GM19395 (cell line): ENCODE data around the gene GMPR.

Source experiments
- ATAC-seq: cut with Tn5 transposase; IDR thresholded peaks from one replicate; pipeline ENCODE4 v1.9.1; 2021; ENCODE audit warnings: mild to moderate bottlenecking, moderate library complexity; ENCODE audit not compliant: unreplicated experiment

GMPR gene

GRCh38 chr6:16238057-16238962, at the start of gene GMPR:
TSS of gene GMPR (plus strand) at chr6:16238587. CDS start at chr6:16238694, 107 bp downstream.
- ATAC-seq, result peak; percentile 75

GRCh38 chr6:16190214-16190613, 48.2 kb upstream of the GMPR start:
- no peak for ATAC-seq

GRCh38 chr6:16196260-16196983, 42.0 kb upstream of the GMPR start:
- ATAC-seq, result no peak

GRCh38 chr6:16196984-16197546, 41.3 kb upstream of the GMPR start:
- ATAC-seq, result no peak

- no peak for ATAC-seq
Observed at GRCh38 chr6:16198061-16198705, 40.2 kb upstream of the GMPR start.

GRCh38 chr6:16199804-16200203, 38.6 kb upstream of the GMPR start:
- ATAC-seq, result no peak

- ATAC-seq, result no peak
Observed at GRCh38 chr6:16200321-16200883, 38.0 kb upstream of the GMPR start.

- ATAC-seq, result no peak
Observed at GRCh38 chr6:16201706-16202105, 36.7 kb upstream of the GMPR start.

- ATAC-seq, result peak; percentile 30
Observed at GRCh38 chr6:16204653-16205376, 33.6 kb upstream of the GMPR start.

- ATAC-seq, result peak; percentile 93
Observed at GRCh38 chr6:16205377-16206144, 32.8 kb upstream of the GMPR start.

GRCh38 chr6:16206595-16207037, 31.8 kb upstream of the GMPR start:
- no peak for ATAC-seq

GRCh38 chr6:16208989-16209388, 29.4 kb upstream of the GMPR start:
- no peak for ATAC-seq

- ATAC-seq, result no peak
Observed at GRCh38 chr6:16209539-16209938, 28.8 kb upstream of the GMPR start.

GRCh38 chr6:16212276-16212675, 26.1 kb upstream of the GMPR start:
- no peak for ATAC-seq

GRCh38 chr6:16216501-16217155, 21.8 kb upstream of the GMPR start:
- no peak for ATAC-seq

- ATAC-seq, result no peak
Observed at GRCh38 chr6:16217156-16217721, 21.1 kb upstream of the GMPR start.

GRCh38 chr6:16222826-16223225, 15.6 kb upstream of the GMPR start:
- ATAC-seq, result no peak

GRCh38 chr6:16223362-16223761, 15.0 kb upstream of the GMPR start:
- ATAC-seq, result no peak

GRCh38 chr6:16224409-16224808, 14.0 kb upstream of the GMPR start:
- no peak for ATAC-seq
